GM18519 (cell line): ENCODE data around the gene OR52N4.
"Not testable (repeated sequence)": the region's sequence is repeated elsewhere in the genome, so short reads cannot be mapped to it uniquely, and the experiment has no call there.

Experiments used
- ATAC-seq: cut with Tn5 transposase; IDR thresholded peaks from one replicate; pipeline ENCODE4 v1.9.1; 2021; ENCODE audit warnings: mild to moderate bottlenecking, moderate library complexity; ENCODE audit not compliant: unreplicated experiment, low FRiP score

The OR52N4 gene

GRCh38 chr11:5753943-5754342 lies at the start of gene OR52N4:
TSS of gene OR52N4 (plus strand) at chr11:5754243. CDS start at chr11:5754741, 498 bp downstream.
- ATAC-seq: no peak

- ATAC-seq: no peak
Measured at GRCh38 chr11:5705688-5706087, 48.4 kb upstream of the OR52N4 start.

GRCh38 chr11:5712507-5712906 lies 41.5 kb upstream of the OR52N4 start:
- ATAC-seq: no peak

- ATAC-seq: no peak
Measured at GRCh38 chr11:5713695-5714094, 40.3 kb upstream of the OR52N4 start.

- not testable (repeated sequence) for ATAC-seq
Measured at GRCh38 chr11:5716518-5716917, 37.5 kb upstream of the OR52N4 start.

- no peak for ATAC-seq
Measured at GRCh38 chr11:5719703-5720495, 34.1 kb upstream of the OR52N4 start.

GRCh38 chr11:5722622-5723021 lies 31.4 kb upstream of the OR52N4 start:
- ATAC-seq: no peak

GRCh38 chr11:5726351-5726750 lies 27.7 kb upstream of the OR52N4 start:
- ATAC-seq: no peak

GRCh38 chr11:5727691-5728090 lies 26.4 kb upstream of the OR52N4 start:
- no peak for ATAC-seq

- ATAC-seq: no peak
Measured at GRCh38 chr11:5736396-5736795, 17.6 kb upstream of the OR52N4 start, which contains the start of gene OR56B1. TSS of gene OR56B1 (plus strand) at chr11:5736448. CDS start at chr11:5736517, 69 bp downstream.

- no peak for ATAC-seq
Measured at GRCh38 chr11:5737091-5737490, 17.0 kb upstream of the OR52N4 start.

GRCh38 chr11:5737670-5738392 lies 16.2 kb upstream of the OR52N4 start:
- ATAC-seq: no peak

GRCh38 chr11:5738431-5738830 lies 15.6 kb upstream of the OR52N4 start:
- ATAC-seq: no peak

GRCh38 chr11:5746614-5747013 lies 7.4 kb upstream of the OR52N4 start:
- ATAC-seq: no peak

GRCh38 chr11:5749836-5750235 lies 4.2 kb upstream of the OR52N4 start:
- ATAC-seq: no peak

GRCh38 chr11:5767056-5767455 lies 13.0 kb downstream of the OR52N4 start:
- no peak for ATAC-seq

GRCh38 chr11:5783255-5783654 lies 29.2 kb downstream of the OR52N4 start, which contains the start of gene OR52N5:
TSS of gene OR52N5 (minus strand) at chr11:5783355. CDS start at chr11:5778634, 4,721 bp downstream.
- ATAC-seq: no peak

GRCh38 chr11:5791165-5791564 lies 37.1 kb downstream of the OR52N4 start, which contains the start of gene OR52N1:
TSS of gene OR52N1 (minus strand) at chr11:5791265. CDS start at chr11:5788816, 2,449 bp downstream.
- no peak for ATAC-seq

GRCh38 chr11:5796541-5796940 lies 42.5 kb downstream of the OR52N4 start:
- no peak for ATAC-seq

GRCh38 chr11:5803982-5804381 lies 49.9 kb downstream of the OR52N4 start:
- ATAC-seq: no peak
